HG02885 (cell line): ENCODE results near the gene ALG1.
"Not testable (repeated sequence)": the region's sequence is repeated elsewhere in the genome, so short reads cannot be mapped to it uniquely, and the experiment has no call there.

Source experiments
- ATAC-seq: cut with Tn5 transposase; IDR thresholded peaks from one replicate; pipeline ENCODE4 v1.9.1; 2021; ENCODE audit warnings: mild to moderate bottlenecking; ENCODE audit not compliant: unreplicated experiment, poor library complexity

The ALG1 gene

GRCh38 chr16:5044011-5044540 lies 27.6 kb upstream of the ALG1 start:
- ATAC-seq = no peak

GRCh38 chr16:5044581-5044980 lies 27.1 kb upstream of the ALG1 start:
- ATAC-seq = not testable (repeated sequence)

GRCh38 chr16:5045499-5046115 lies 26.0 kb upstream of the ALG1 start:
- ATAC-seq = no peak

GRCh38 chr16:5046914-5047313 lies 24.7 kb upstream of the ALG1 start:
- ATAC-seq = no peak

- ATAC-seq = no peak
Measured at GRCh38 chr16:5054876-5055865, 16.5 kb upstream of the ALG1 start.

- peak; percentile 69 for ATAC-seq
Measured at GRCh38 chr16:5056352-5056751, 15.3 kb upstream of the ALG1 start.

GRCh38 chr16:5058476-5058875 lies 13.2 kb upstream of the ALG1 start:
- ATAC-seq = no peak

GRCh38 chr16:5059386-5060072 lies 12.1 kb upstream of the ALG1 start:
- ATAC-seq = no peak

GRCh38 chr16:5060073-5060641 lies 11.5 kb upstream of the ALG1 start:
- no peak for ATAC-seq

- peak; percentile 92 for ATAC-seq
Measured at GRCh38 chr16:5062051-5062450, 9.6 kb upstream of the ALG1 start.

- no peak for ATAC-seq
Measured at GRCh38 chr16:5062790-5063765, 8.6 kb upstream of the ALG1 start.

- no peak for ATAC-seq
Measured at GRCh38 chr16:5064915-5065314, 6.7 kb upstream of the ALG1 start.

- ATAC-seq = no peak
Measured at GRCh38 chr16:5065326-5065725, 6.3 kb upstream of the ALG1 start.

GRCh38 chr16:5065813-5066212 lies 5.8 kb upstream of the ALG1 start, which contains the start of gene C16orf89:
TSS of gene C16orf89 (minus strand) at chr16:5065956. CDS start at chr16:5065908, 48 bp downstream.
- no peak for ATAC-seq

GRCh38 chr16:5066511-5066910 lies 5.1 kb upstream of the ALG1 start:
- ATAC-seq = no peak

GRCh38 chr16:5069048-5069447 lies 2.6 kb upstream of the ALG1 start:
- no peak for ATAC-seq

GRCh38 chr16:5069854-5070253 lies 1.8 kb upstream of the ALG1 start:
- ATAC-seq = no peak

- ATAC-seq = no peak
Measured at GRCh38 chr16:5070431-5071186, 1.0 kb upstream of the ALG1 start.

- no peak for ATAC-seq
Measured at GRCh38 chr16:5071341-5071680, 332 bp upstream of the ALG1 start.
